ENCODE measurements around the gene NR1I3.
"Not testable (repeated sequence)": the region's sequence is repeated elsewhere in the genome, so short reads cannot be mapped to it uniquely, and the experiment has no call there.

Gene NR1I3

GRCh38 chr1:161261261-161262235 is 23.5 kb upstream of the NR1I3 start:
- no peak overlapping the region for H3K4me3 ChIP-seq (ENCODE audit: low read depth, low read length)
- DNase-seq (ENCODE audit: low read depth), result no peak
- TF ChIP-seq POLR2A (IDR thresholded peaks at IDR 0.05; ENCODE audit: extremely low read depth, insufficient read length) (no peak), MYC (IDR thresholded peaks at IDR 0.05; ENCODE audit: low read depth, low read length) (no peak), CTCF (IDR thresholded peaks at IDR 0.05; ENCODE audit: low read depth, low read length) (no peak), MAX (IDR thresholded peaks at IDR 0.05; ENCODE audit: low read depth, low read length) (no peak)

GRCh38 chr1:161260376-161261260 is 22.6 kb upstream of the NR1I3 start:
- no peak overlapping the region for H3K4me3 ChIP-seq (ENCODE audit: low read depth, low read length)
- no peak for DNase-seq (ENCODE audit: low read depth)

GRCh38 chr1:161259765-161260164 is 21.8 kb upstream of the NR1I3 start:
- DNase-seq (ENCODE audit: low read depth), result no peak
- TF ChIP-seq POLR2A (IDR thresholded peaks at IDR 0.05; ENCODE audit: extremely low read depth, insufficient read length) (no peak), MAX (IDR thresholded peaks at IDR 0.05; ENCODE audit: low read depth, low read length) (no peak), CTCF (IDR thresholded peaks at IDR 0.05; ENCODE audit: low read depth, low read length) (no peak), MYC (IDR thresholded peaks at IDR 0.05; ENCODE audit: low read depth, low read length) (no peak)
- H3K4me3 ChIP-seq (ENCODE audit: low read depth, low read length), result no peak overlapping the region

More at GRCh38 chr1:161260376-161261260, 22.6 kb upstream of the NR1I3 start:
- TF ChIP-seq MYC (IDR thresholded peaks at IDR 0.05; ENCODE audit: low read depth, low read length) (no peak), POLR2A (IDR thresholded peaks at IDR 0.05; ENCODE audit: extremely low read depth, insufficient read length) (no peak), MAX (IDR thresholded peaks at IDR 0.05; ENCODE audit: low read depth, low read length) (no peak), CTCF (IDR thresholded peaks at IDR 0.05; ENCODE audit: low read depth, low read length) (no peak)

- DNase-seq (ENCODE audit: low read depth), result no peak
- TF ChIP-seq MYC (IDR thresholded peaks at IDR 0.05; ENCODE audit: low read depth, low read length) (no peak), POLR2A (IDR thresholded peaks at IDR 0.05; ENCODE audit: extremely low read depth, insufficient read length) (no peak), CTCF (IDR thresholded peaks at IDR 0.05; ENCODE audit: low read depth, low read length) (no peak), MAX (IDR thresholded peaks at IDR 0.05; ENCODE audit: low read depth, low read length) (no peak)
- H3K4me3 ChIP-seq (ENCODE audit: low read depth, low read length), result no peak overlapping the region
Observed at GRCh38 chr1:161259345-161259702, 21.3 kb upstream of the NR1I3 start.

GRCh38 chr1:161258439-161259344 is 20.7 kb upstream of the NR1I3 start, which contains the start of gene PCP4L1:
Gene PCP4L1, plus strand, starts transcription at chr1:161258745. Its CDS starts 230 bp downstream, at chr1:161258975.
- DNase-seq (ENCODE audit: low read depth), result no peak
- no peak for TF ChIP-seq POLR2A (IDR thresholded peaks at IDR 0.05; ENCODE audit: extremely low read depth, insufficient read length)
- no peak for TF ChIP-seq MAX (IDR thresholded peaks at IDR 0.05; ENCODE audit: low read depth, low read length)
- TF ChIP-seq CTCF (IDR thresholded peaks at IDR 0.05; ENCODE audit: low read depth, low read length), result no peak
- no peak for TF ChIP-seq MYC (IDR thresholded peaks at IDR 0.05; ENCODE audit: low read depth, low read length)
- no peak within 1 kb of the TSS for H3K4me3 ChIP-seq (ENCODE audit: low read depth, low read length)

GRCh38 chr1:161257109-161257508 is 19.1 kb upstream of the NR1I3 start:
- not testable (repeated sequence) for DNase-seq (ENCODE audit: low read depth)

GRCh38 chr1:161255955-161256520 is 18.0 kb upstream of the NR1I3 start:
- not testable (repeated sequence) for H3K4me3 ChIP-seq (ENCODE audit: low read depth, low read length); DNase-seq (ENCODE audit: low read depth)

More at GRCh38 chr1:161257109-161257508, 19.1 kb upstream of the NR1I3 start:
- H3K4me3 ChIP-seq (ENCODE audit: low read depth, low read length), result not testable (repeated sequence)
